GM12878 (cell line): Measurements from ENCODE around the gene COQ9. TPM values are rescaled to one million over a fixed set of nuclear protein-coding genes. Genes with fewer than 3 reads are reported as not detected.

ENCODE experiments used
- ATAC-seq: fragments of 200-7000 bp; cut with Tn5 transposase; 3 replicates; pipeline ENCODE4 v1.9.1; 2020; ENCODE audit warnings: mild to moderate bottlenecking, moderate library complexity
- BruUV-seq: library from RNA; stranded (reverse); fragments of 400-500 nt; replicated peaks from 2 replicates; lab custom pipeline; 2021; lab: Mats Ljungman, UMichigan
- CTCF ChIA-PET: fragments of 300-600 bp; sonication (Branson Sonifier 250); formaldehyde crosslinking; extraction: SDS; loops from one replicate; lab custom pipeline; 2021; ENCODE audit warnings: inconsistent platforms; lab: Yijun Ruan, JAX
- POLR2A ChIA-PET: fragments of 350-600 bp; formaldehyde crosslinking; extraction: SDS; loops from one replicate; lab custom pipeline; 2021; ENCODE audit warnings: inconsistent platforms; lab: Charles Lee
- RAD21 ChIA-PET: fragments of 300-600 bp; sonication (Branson Sonifier 250); formaldehyde crosslinking; loops from one replicate; lab custom pipeline; 2023; ENCODE audit warnings: antibody characterized with exemption; ENCODE audit not compliant: unreplicated experiment; lab: Charles Lee
- SMC1A ChIA-PET: fragments of 300-600 bp; sonication (Branson Sonifier 250); formaldehyde crosslinking; loops from one replicate; lab custom pipeline; 2023; ENCODE audit not compliant: unreplicated experiment, uncharacterized antibody; lab: Charles Lee
- DNase-seq: peaks from one replicate; pipeline ENCODE4 v3.0.0-alpha.2; 2011; ENCODE audit warnings: low read depth, low spot score
- FAIRE-seq: peaks from 3 replicates; lab custom pipeline; 2011; peaks lifted over from hg19 to GRCh38; lab: Jason Lieb, UNC
- H2AFZ ChIP-seq: 2 replicates; pipeline ENCODE4 v1.6.0; 2011; ENCODE audit warnings: low read depth, low read length, control low read depth; ENCODE audit not compliant: control insufficient read depth
- H3K27ac ChIP-seq: 2 replicates; pipeline ENCODE4 v1.5.1; 2011; ENCODE audit warnings: control low read depth; ENCODE audit not compliant: control insufficient read depth, insufficient read depth
- H3K27me3 ChIP-seq, 2 experiments: replicated peaks in 1 of 2; 2 replicates each; pipeline versions ENCODE4 v1.6.0 to v1.6.1; 2011; ENCODE audit warnings: low read length in 1 of 2; ENCODE audit not compliant: control insufficient read depth in 2 of 2, insufficient read depth in 2 of 2
- H3K36me3 ChIP-seq, 2 experiments: 2 replicates each; pipeline ENCODE4 v1.5.1; 2011; ENCODE audit warnings: low read length in 1 of 2; ENCODE audit not compliant: control insufficient read depth in 2 of 2, insufficient read depth in 2 of 2
- H3K4me1 ChIP-seq: 2 replicates; pipeline ENCODE4 v1.6.1; 2011; ENCODE audit warnings: mild to moderate bottlenecking, low read length, moderate library complexity, mixed read lengths; ENCODE audit not compliant: control insufficient read depth, insufficient read depth
- H3K4me2 ChIP-seq: 2 replicates; pipeline ENCODE4 v1.6.0; 2011; ENCODE audit warnings: control low read depth; ENCODE audit not compliant: control insufficient read depth, insufficient read depth
- H3K4me3 ChIP-seq: fragments of 200-600 bp; sonication (generic); 2 replicates; pipeline ENCODE4 v1.5.1; 2016
- H3K79me2 ChIP-seq: 2 replicates; pipeline ENCODE4 v1.6.0; 2011; ENCODE audit warnings: low read length; ENCODE audit not compliant: control insufficient read depth, insufficient read depth
- H3K9ac ChIP-seq: 2 replicates; pipeline ENCODE4 v1.8.0; 2011; ENCODE audit warnings: low read length, control low read depth, mixed read lengths; ENCODE audit not compliant: control insufficient read depth, insufficient read depth
- H3K9me3 ChIP-seq: replicated peaks from 3 replicates; pipeline ENCODE4 v1.5.1; 2011; ENCODE audit warnings: mild to moderate bottlenecking, low read length; ENCODE audit not compliant: control insufficient read depth, insufficient read depth
- H4K20me1 ChIP-seq: 2 replicates; pipeline ENCODE4 v1.6.0; 2011; ENCODE audit not compliant: control insufficient read depth, insufficient read depth
- CUX1 ChIP-seq: IDR thresholded peaks from 2 replicates; pipeline ENCODE4 v1.6.1; 2012; ENCODE audit warnings: improper control_type of control experiment, low read depth, low read length; ENCODE audit not compliant: insufficient replicate concordance
- MYC ChIP-seq: IDR thresholded peaks from 2 replicates; pipeline ENCODE4 v1.6.1; 2011; ENCODE audit warnings: mild to moderate bottlenecking, low read length, moderate library complexity, inconsistent platforms; ENCODE audit not compliant: insufficient read depth, insufficient replicate concordance, insufficient read length, severe bottlenecking
- ZBTB4 ChIP-seq: fragments of 450-650 bp; formaldehyde crosslinking; IDR thresholded peaks from 2 replicates; pipeline ENCODE4 v1.4.0; 2022; ENCODE audit warnings: mild to moderate bottlenecking, moderate library complexity
- WGBS: methylation state at CpG from one replicate; pipeline ENCODE4 v1.1.6; 2016; ENCODE audit warnings: low lambda C conversion rate; ENCODE audit not compliant: insufficient replicate concordance, insufficient coverage; ENCODE audit errors: missing lambda C conversion rate; 5-methylcytosine and 5-hydroxymethylcytosine counted together
- in situ Hi-C: fragments of 300-500 bp; cut with MboI; formaldehyde crosslinking; loops from 9 replicates; pipeline ENCODE4 v1.14.3; 2018; ENCODE audit warnings: mixed read lengths
- intact Hi-C: fragments of 100-400 bp; cut with micrococcal nuclease; formaldehyde crosslinking; loops from one replicate; pipeline ENCODE4 v1.14.2; 2022; ENCODE audit not compliant: unreplicated experiment
- polyA plus RNA-seq, 11 experiments: library from polyadenylated mRNA; depleted of rRNA in 4 of 11; unstranded in 6 of 11; stranded (reverse) in 5 of 11; fragments of >200 nt; fragmentation: Nextera tagmentation in 4 of 11; fragmentation: Illumina TruSeq in 1 of 11; extraction: Ambion mirVana in 4 of 11; extraction: Trizol in 1 of 11; gene quantifications; 1 replicate in 1 of 11; 2 replicates in 10 of 11; pipeline versions ENCODE4 v1.2.1 to v1.2.3, GENCODE V29; 2011 to 2016; ENCODE audit warnings: inconsistent platforms in 2 of 11, missing spikeins in 2 of 11, low read depth in 1 of 11
- total RNA-seq, 4 experiments: library from RNA; depleted of rRNA in 3 of 4; stranded (reverse); fragments of >200 nt in 3 of 4; fragmentation: Illumina TruSeq in 1 of 4; extraction: Trizol in 1 of 4; gene quantifications; 2 replicates each; pipeline versions ENCODE4 v1.2.1 to v1.2.3, GENCODE V29; 2013 to 2021

COQ9 gene
- total and polyA plus RNA-seq, 10 of the 15 experiments (the other 5 are each of a cell fraction or from before 2014, with no cell fraction given), result 24.1 to 79.7 (median 50.1) TPM

GRCh38 chr16:57480754-57481230 is 33.5 kb downstream of the COQ9 start:
- SMC1A ChIA-PET, result interaction anchor here (1.2 kb wide), 1 partner anchor 39 kb away, joined by 3 read pairs; no protein-coding TSS in a partner anchor
- no peak for TF ChIP-seq MYC
- no peak for TF ChIP-seq ZBTB4
- TF ChIP-seq CUX1, result no peak
- TF ChIP-seq, all 136 proteins: peak for 0
- no peaks in the 10 kb centered on the region for H3K79me2 ChIP-seq
- H3K4me3 ChIP-seq, result no peak overlapping the region
- intact Hi-C loops, result no loop called here
- no peaks in the 10 kb centered on the region for H3K9me3 ChIP-seq
- DNase-seq (no peak), ATAC-seq (no peak), FAIRE-seq (no peak)
- 57% methylated on average over 6 of the region's 6 CpGs for WGBS
- no TSS peak for BruUV-seq
- no peak overlapping the region for H3K9ac ChIP-seq
- no peak overlapping the region for H3K27ac ChIP-seq
- no peak overlapping the region for H3K4me2 ChIP-seq
- no peak overlapping the region for H2AFZ ChIP-seq
- H4K20me1 ChIP-seq, result no peaks in the 10 kb centered on the region
- H3K4me1 ChIP-seq, result peaks cover 13% of the 10 kb centered on the region; the same call in 1 of the 2 replicates
- no peaks in the 10 kb centered on the region for H3K36me3 ChIP-seq
- ChIA-PET POLR2A (no interaction called here), RAD21 (interaction anchor here (0.9 kb wide), 1 partner anchor 8 kb away, joined by 3 read pairs; no protein-coding TSS in a partner anchor), CTCF (interaction anchor here (0.6 to 1.4 kb wide), 2 partner anchors 63 to 616 kb away, joined by 3 read pairs; no protein-coding TSS in a partner anchor)
- in situ Hi-C loops, result no loop called here
- H3K27me3 ChIP-seq, result peaks cover 0 to 2% of the 10 kb centered on the region in 2 experiments; a peak in 1 of 4 replicates
